NCI-H446 (cell line): ENCODE results near the gene SRGAP1.
"Not testable (repeated sequence)": the region's sequence is repeated elsewhere in the genome, so short reads cannot be mapped to it uniquely, and the experiment has no call there.

Experiments used
- DNase-seq, 2 experiments: peaks; one replicate each; lab custom pipeline; 2025; lab: John Stamatoyannopoulos, UW

SRGAP1 gene

DNA sequence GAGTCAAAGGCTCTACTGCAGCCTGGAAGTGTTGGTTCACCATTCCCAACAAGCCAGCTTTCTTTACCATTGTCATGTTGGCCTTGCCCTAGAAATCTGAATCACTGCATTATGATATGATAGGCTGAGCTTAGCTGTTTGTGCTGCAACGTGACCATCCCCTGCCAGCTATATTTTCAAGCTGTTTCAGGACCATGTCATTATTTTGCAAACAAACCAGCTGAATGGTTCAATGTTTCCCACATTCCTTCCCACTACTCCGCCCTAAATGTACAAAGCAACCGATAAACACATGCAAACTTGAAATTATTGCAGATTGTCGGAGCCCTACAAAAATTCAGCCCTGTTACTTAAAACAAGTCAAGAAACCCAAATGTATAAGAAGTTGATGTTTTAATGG lies 241.5 kb downstream of the SRGAP1 start:
- no peak for DNase-seq

DNA sequence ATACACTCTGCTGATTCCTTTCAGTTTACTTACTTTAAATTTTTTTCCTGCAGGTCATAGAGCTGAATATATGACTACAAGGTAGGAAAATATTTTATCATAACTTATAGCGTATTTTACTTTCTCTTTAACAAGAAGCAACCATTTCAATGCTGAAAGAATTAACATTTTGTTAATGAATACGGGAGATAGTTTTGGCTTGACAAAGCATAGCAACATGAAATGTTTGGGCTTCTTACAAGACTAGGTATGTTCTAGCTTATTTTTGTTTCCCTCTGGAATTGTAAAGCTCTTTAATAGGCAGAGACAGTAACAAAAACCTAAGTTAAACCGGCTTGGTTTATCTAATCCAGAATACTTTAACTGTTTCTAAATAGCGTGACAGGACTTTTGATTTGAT lies 242.4 kb downstream of the SRGAP1 start:
- DNase-seq = no peak

DNA sequence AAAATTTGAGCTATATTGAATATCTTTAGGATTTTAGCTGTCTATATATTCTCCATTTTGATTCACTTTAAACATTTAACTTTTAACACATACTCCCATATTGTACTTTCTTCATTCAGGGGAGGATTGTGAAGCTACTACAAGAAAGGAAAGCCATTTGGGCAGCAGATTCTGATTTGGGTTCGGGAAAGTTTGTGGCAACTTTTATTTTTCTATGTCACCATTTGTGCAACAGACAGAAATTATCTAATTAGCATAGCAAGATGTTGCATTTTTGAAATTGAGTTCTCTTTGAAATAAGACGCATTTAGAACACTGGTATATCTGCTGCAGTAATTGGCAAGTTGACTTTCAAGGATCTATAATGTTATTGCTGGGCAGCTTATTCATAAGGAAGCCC lies 243.3 kb downstream of the SRGAP1 start:
- DNase-seq = no peak

DNA sequence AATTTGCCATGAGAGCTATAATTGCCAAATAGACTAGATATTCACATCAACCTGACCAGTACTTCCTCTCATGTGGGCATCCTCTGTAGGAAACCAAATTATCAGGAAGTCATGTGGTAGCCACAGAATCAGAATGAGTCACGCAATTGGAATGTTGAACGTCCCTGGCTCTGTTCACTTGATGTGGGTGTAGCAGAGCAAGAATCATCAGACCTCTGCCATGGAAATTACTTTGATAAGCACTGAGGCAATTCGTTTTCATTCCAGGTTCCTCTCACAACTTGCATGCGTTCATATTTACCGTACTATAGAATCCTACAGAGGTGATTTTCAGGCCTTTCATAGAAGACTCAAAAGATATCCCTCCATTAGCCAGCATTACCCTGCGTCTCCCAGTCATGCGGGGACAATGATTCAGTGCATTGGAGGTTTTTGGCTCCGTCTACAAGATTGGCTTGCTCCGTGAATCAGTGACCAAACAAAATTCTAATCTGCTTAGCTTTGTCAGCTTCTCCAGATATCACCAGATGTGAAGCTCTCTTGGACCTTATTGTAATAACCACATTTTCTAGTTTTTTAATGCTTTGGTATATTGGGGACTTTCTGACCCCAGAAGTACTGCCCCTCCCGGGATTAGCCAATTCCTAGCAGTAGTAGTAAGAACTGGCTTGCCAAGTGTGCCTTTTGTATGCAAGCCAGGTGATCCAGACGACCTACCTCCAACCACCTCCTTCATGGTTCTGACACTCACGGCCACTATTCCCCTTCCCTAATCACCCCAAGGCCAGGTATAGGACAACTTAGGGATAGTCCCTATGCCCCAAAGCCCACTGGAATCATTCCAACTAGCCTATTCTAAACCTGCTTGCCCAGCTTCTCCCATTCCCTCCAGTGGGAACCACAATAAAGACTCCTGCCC lies 244.2 kb downstream of the SRGAP1 start:
- DNase-seq = peak; percentile 28 to 74

DNA sequence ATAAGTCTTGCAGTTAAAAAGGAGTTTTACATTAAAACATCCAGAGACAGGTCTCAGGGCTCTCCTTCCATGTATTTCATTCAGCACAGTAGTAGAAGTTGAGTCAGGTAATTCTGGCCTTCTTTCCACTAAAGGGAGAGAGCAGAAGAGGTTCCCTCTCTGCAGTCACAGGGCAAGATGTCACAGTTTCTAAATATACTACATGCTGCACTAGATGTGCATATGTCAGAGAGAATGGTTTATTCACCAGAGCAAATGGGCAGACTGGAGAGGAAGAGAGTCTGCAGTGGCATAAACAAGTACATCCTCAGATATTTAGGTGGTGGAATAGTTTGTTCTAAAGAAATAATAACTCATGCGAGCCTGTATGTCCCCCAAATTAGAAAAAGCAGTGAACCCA lies 245.5 kb downstream of the SRGAP1 start:
- no peak for DNase-seq

DNA sequence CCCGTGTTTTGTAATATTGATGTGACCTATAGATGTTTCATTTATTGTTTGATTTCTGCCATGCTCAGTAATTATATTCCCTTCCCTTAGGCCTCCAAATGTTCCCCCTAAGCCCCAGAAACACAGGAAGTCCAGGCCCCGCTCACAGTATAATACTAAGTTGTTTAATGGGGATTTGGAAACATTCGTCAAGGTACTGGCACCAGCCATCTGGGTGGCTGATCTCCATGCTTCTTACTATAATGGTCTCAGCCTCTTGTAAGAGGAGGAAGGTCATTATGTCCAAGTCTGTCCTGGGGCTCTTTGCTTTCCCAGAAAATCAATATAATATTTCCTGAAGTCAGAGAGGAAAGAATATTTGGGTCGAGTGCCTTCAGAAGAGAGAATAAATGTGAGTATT lies 246.7 kb downstream of the SRGAP1 start:
- no peak for DNase-seq

DNA sequence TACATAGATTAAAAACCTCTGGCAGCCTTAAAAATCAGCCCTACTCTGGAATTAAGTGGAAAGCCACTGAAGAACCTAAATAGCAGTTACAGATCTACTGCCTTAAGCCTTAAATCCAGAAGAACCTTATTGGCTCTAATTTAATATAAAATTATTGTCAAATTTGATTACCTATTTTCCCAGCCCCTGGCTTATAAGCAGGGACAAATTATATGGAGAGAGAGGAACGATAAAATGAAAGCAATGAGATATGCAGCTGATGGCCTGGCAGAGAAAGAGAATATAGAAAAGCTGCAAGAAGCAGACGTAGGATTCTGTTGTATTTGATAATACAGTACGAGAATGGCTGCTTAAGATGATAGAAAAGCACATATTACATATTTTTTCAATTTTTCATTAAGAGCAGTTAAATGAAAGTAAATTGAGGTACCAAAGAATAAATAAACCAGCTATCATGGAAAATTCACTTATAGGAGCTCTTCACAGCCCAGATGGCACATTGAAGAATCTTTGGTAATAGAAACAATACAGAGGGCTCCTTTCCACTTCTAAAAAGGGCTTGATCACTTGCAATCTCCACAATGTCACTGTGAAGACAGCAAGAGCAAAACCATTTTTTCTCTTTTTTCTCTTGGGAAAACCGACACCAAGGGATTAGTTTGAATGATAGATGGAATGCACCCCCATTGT lies 248.2 kb downstream of the SRGAP1 start:
- no peak for DNase-seq

DNA sequence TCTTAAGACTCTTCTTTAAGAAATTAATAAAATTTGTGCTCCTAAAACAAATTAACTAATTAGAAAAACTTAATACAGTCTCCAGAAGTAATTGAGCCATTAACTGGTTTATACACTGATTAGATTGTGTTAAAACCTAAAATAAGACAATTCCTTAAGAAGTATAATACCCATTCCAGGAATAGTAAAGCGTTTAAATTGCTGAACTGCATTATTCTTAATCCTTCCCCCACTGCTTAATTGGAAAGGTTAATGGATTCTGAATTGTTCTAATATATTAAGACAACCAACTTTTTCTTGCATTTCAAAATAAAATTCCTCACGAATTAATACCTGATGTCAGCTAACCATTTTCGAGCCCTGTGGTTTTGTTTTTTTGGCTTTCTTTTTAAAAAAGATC lies 249.2 kb downstream of the SRGAP1 start:
- no peak for DNase-seq

DNA sequence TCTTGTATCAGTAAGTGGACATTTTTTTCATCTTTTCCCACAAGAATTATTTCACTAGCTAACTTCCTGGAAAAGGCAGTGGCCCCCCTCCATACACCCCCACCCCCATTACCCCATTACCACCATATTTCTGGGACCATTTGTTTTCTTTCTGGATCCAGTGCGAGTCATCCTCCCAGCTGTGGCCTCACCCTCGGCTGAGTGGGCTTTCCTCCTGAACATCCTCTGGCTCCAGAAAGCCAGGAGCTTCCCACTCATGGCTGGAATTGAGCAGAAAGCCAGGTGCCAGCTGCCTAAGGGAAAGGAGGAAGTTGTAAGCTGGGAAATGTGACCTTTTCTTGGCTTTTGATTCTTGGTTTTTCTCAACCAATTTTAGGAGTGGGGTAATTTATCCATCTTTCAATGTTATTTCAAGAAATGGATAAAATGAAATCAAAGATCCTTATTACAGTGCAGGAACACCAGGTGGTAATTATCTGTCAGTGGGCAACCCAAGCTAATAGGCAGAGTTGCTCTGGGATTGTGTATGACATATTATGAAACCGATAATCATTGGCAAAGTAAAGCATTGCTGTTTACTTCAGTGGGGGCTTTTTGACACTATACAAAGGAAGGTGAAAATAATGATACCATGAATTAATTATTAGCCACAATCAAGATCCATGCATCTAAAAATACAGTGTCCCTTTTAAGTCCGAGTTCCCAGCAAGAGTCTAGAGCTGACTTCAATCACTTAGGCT lies 253.0 kb downstream of the SRGAP1 start:
- peak in 1 of 2 experiments; percentile 19 for DNase-seq

DNA sequence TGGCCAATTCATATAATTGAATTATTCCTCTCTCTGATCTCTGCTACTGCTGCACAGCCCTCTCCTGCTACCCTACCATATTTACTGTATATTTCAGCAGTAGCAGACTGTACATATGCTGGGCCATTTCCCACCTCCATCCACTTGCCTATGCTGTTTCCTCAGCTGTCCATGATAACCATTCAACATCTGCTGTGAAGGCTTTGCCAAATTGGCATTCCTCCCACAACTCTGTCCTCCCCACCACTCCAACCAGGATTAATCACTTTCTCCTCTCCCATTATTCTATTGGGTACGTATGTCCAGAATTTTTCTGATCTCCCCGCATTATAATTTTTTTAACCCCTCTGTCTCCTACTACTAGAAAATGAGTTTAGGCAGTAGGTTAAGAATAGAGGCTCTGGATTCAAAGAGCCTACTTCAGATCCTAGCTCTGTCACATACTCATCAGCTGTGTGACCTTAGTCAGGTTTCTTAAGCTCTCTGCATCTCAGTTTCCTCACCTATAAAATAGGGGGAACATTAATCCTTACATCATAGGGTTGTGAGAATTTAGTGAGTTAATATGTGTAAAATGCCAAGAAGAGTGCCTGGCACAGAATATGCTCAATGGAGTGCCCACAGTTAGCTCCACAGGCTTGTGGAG lies 254.3 kb downstream of the SRGAP1 start:
- DNase-seq = peak; percentile 76 to 94

DNA sequence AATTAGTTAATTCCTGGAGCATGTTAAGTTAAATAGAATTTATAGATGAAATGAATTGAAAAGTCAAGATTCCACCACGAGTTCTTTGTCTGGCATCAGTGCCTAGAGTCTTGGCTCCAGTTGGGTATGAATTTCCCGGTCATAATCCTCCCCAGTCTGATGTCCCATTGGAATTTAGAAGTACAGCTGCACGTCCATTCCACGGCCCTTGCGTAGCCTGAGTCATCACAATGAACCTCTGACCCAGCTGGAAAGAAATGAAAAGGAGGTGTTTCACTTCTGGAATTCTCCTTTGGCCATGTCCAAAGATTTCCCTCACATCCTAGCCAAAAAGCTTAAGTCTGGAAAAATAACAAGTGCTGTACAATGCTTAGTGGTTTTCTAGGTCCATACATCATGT lies 254.9 kb downstream of the SRGAP1 start:
- peak in 1 of 2 experiments; percentile 41 for DNase-seq

DNA sequence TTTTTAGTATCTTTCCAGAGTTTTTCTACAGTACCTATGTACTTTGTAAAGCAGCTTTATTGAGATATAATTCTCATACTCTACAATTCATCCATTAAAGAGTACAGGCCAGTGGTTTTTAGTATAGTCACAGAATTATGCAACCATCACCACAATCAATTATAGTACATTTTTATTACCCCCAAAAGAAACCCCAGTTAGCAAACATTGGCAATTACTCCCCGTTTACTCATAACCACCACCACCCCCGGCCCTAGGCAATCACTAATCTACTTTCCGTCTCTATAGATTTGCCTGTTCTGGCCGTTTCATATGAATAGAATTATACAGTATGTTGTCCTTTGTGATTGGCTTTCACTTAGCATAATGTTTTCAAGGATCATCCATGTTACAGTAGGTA lies 257.8 kb downstream of the SRGAP1 start:
- no peak for DNase-seq

DNA sequence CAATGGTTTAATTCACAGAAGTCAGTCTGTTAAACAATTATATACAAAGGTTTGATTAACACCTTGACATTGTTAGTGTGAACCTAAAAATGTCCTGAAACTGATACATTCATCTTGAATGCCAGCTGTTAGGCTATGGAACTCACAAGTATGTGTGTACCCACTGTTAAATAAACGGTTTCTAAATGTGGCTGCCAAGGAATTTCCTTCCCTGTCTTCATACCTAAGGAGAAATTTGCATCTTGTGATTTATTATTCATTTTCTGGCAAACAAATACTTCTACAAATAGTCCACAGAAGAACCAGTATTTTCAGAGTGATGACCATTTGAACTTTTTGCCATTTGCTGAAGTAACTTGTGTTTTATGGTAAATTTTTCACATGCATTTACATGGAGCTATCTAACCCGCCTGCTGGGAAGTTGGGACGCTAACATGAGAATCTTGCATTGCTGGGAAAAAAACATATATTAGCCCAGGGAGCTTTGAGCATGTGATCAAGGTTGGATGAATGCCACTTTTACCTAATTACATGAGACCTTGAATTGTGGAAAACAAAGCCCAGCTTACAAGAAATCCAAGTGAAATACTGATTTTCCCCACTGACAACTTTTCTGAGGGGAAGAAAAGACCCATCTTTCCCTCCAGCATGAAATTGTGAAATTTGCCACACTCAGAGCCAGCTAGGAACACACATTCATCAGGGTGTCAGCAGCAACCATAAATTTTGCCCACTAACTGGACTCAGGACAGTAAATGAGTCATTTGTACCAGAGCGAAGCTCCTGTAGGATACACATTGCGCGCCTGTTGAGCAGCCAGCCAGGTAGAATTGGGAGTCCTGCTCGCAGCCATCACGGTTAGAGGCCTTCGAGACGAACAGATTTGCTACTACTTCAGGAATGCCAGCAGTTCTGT lies 259.6 kb downstream of the SRGAP1 start:
- no peak for DNase-seq

DNA sequence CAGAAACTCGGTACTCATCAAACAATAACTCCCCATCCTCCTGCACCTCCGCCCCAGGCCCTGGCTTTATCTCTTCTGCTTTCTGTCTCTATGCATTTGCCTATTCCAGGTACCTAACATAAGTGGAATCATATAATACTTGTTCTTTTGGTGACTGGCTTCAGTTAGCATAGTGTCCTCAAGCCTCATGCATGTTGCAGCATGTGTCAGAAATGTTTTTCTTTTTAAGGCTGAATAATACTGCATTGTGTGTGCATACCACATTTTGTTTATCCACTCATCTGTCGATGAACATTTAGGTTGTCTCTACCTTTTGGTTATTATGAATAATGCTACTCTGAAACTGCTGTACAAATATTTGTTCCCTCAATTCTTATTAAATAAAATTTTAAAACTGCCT lies 260.5 kb downstream of the SRGAP1 start:
- no peak for DNase-seq

DNA sequence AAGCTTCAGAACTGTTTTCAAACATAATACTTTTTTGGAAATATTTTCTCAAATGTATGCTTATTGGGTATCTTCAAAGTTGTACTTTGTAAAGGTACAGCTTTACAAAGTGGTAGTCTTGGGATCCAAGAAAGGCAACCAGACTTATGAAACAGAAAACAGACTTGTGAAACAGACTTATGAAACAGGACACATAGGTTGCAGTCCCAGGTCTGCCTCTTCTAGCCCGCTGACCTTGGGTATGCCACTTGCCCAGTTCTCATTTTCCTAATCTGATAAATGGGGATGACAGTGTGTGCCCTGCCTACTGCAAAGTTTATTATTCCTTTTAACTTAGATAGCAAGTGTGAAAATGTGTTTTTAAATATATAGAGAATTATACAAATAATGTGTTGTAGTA lies 263.3 kb downstream of the SRGAP1 start:
- no peak for DNase-seq

DNA sequence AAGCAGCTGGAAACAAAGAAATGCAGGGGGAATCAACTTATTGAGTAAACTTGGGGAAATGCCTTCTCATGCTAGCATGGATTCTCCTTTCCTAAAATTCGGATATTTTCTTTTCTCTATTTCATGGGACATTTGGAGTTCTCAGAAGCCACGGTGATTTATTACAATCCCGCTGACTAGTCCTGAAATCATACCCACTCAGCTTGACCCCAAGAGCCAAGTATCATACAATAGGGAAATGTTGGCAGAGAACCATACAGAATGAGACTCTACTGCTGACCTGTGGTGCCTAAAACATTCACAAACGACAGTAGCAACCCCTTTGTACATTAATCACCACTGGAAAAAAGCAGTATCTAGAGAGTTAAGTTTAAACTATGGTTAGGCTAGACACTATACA lies 265.2 kb downstream of the SRGAP1 start:
- DNase-seq = no peak

DNA sequence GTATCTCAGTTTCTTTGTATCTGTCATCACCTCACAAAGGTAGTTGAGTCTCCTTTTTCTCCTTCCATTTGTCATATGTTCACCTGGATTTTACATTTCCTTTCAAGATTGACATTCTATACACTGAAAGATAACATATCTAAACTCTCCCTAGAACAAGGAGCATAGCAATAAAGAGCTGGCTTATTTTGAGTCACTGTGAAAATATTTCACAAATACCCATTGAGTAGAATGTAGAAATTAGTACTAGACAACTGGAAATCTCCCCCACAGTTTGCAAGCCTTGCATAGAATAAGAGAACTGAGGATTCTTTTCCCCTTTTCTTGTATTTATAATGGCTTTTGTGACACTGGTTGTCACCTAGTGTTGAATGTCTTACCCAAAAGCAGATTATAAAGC lies 266.4 kb downstream of the SRGAP1 start:
- no peak for DNase-seq

DNA sequence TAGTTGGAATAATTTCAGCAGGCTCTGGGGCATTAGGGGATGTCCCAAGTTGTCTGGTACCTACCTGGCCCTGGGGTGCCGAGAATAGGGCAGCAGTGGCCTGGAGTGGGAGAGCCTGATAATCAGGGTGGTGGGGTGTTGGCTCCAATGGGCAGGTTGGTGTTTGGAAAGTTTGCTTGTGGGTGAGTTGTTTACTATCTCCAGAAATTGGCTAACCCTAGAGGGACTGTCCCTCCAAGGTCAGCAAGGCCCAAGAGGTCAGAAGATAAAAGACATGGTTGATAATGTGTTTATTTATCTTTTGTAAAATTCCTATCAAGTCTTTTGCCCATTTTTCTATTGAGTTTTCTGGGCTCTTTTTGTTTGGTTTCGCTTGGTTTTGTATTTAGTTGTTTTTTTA lies 272.5 kb downstream of the SRGAP1 start:
- DNase-seq = no peak

DNA sequence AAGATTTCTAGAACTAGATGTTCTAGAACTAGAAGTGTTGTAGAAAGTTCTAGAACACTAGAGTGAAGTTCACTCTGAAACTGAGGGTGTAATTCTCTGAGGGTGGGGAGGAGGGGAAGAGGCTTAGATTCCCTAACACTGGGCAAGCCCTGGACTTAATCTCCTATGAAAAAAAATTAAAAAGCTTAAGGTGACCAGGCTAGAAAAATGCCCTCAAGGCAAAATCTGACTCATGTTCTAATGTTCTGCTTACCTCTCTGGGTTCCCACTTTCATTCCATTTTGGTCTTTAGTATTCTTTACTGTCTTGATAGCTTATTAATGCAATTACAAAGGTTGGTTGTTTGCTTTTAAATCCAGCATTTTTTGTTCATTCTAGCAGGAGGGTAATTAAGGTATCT lies 276.1 kb downstream of the SRGAP1 start:
- DNase-seq = no peak

DNA sequence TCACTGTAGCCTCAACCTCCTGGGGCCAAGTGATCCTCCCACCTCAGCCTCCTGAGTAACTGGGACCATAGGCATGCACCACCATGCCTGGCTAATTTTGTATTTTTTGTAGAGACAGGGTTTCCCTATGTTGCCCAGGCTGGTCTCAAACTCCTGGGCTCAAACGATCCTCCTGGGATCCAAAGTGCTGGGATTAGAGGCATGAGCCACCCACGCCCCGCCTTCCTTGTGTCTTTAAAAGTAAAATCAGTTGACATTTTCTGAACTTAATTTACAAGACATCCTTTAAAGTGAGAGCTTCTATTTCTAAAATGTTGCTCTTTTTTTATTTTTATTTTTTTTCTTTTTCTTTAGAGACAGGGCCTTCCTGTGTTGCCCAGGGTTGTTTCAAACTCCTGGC lies 276.6 kb downstream of the SRGAP1 start:
- not testable (repeated sequence) for DNase-seq

DNA sequence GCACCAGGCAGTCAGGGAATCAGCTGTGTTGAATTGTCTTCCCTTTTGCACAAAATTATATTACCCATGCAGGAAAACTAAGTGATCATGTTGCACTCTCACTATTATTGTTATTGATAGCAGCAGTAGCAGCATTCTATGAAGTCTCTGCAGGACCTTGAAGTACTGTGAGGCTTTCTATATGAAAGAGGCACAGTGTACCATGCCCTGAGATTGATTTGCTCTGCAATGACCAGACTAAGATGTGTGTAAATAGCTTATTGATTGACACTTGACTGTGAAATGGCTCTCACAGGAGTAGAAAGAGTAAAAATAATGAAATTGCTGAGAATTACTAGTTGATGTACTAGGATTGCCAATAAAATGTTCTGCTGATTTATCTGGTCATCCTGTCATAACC lies 277.7 kb downstream of the SRGAP1 start:
- DNase-seq = no peak
